IMR-90 (cell line): ENCODE data around the gene DHX34. TPM values are rescaled to one million over a fixed set of nuclear protein-coding genes. Genes with fewer than 3 reads are reported as not detected.
"Not testable (repeated sequence)": the region's sequence is repeated elsewhere in the genome, so short reads cannot be mapped to it uniquely, and the experiment has no call there.

Experiments used
- ATAC-seq: fragments of 200-7000 bp; cut with Tn5 transposase; 2 replicates; pipeline ENCODE4 v1.9.1; 2020; ENCODE audit warnings: low read depth, mild to moderate bottlenecking, moderate library complexity
- BruUV-seq: library from RNA; stranded (reverse); fragments of 400-500 nt; replicated peaks from 2 replicates; lab custom pipeline; 2021; lab: Mats Ljungman, UMichigan
- CTCF ChIA-PET: fragments of 300-600 bp; formaldehyde crosslinking; extraction: SDS; loops from one replicate; lab custom pipeline; 2021; ENCODE audit warnings: antibody characterized with exemption; lab: Yijun Ruan, JAX
- POLR2A ChIA-PET: fragments of 300-600 bp; sonication (Branson Sonifier 250); formaldehyde crosslinking; loops from one replicate; lab custom pipeline; 2022; ENCODE audit warnings: antibody characterized with exemption; ENCODE audit not compliant: unreplicated experiment; lab: Charles Lee
- DNase-seq: peaks from one replicate; pipeline ENCODE4 v3.0.0; 2013
- H2AFZ ChIP-seq: replicated peaks from 2 replicates; pipeline ENCODE3; 2013; ENCODE audit warnings: low read length, mild to moderate bottlenecking; ENCODE audit not compliant: poor library complexity
- H2AK5ac ChIP-seq: 2 replicates; pipeline ENCODE4 v1.6.1; 2013; ENCODE audit warnings: low read depth, low read length, inconsistent platforms
- H2AK9ac ChIP-seq: replicated peaks from 2 replicates; pipeline ENCODE3; 2013; ENCODE audit warnings: mild to moderate bottlenecking, low read depth, low read length, moderate library complexity; ENCODE audit not compliant: poor library complexity
- H2BK120ac ChIP-seq: 2 replicates; pipeline ENCODE4 v1.6.1; 2013; ENCODE audit warnings: low read depth, low read length, inconsistent platforms
- H2BK15ac ChIP-seq: 3 replicates; pipeline ENCODE4 v1.6.1; 2013; ENCODE audit warnings: low read depth, low read length, inconsistent platforms
- H2BK20ac ChIP-seq: 2 replicates; pipeline ENCODE4 v1.6.1; 2013; ENCODE audit warnings: low read depth, mild to moderate bottlenecking, inconsistent platforms, low read length, moderate library complexity
- H2BK5ac ChIP-seq: 2 replicates; pipeline ENCODE4 v1.6.1; 2013; ENCODE audit warnings: mild to moderate bottlenecking, low read depth, low read length, inconsistent platforms; ENCODE audit not compliant: poor library complexity, severe bottlenecking
- H3K14ac ChIP-seq: replicated peaks from 2 replicates; pipeline ENCODE4 v1.6.1; 2013; ENCODE audit warnings: low read depth, low read length, inconsistent platforms
- H3K18ac ChIP-seq: 2 replicates; pipeline ENCODE4 v1.6.1; 2013; ENCODE audit warnings: low read depth, low read length, control low read depth
- H3K23ac ChIP-seq: 2 replicates; pipeline ENCODE4 v1.6.1; 2013; ENCODE audit warnings: low read depth, low read length, inconsistent platforms
- H3K27ac ChIP-seq: 2 replicates; pipeline ENCODE4 v1.5.1; 2013; ENCODE audit warnings: mild to moderate bottlenecking, control low read depth, low read length; ENCODE audit not compliant: insufficient read depth
- H3K27me3 ChIP-seq: 2 replicates; pipeline ENCODE4 v1.6.1; 2013; ENCODE audit warnings: low read length; ENCODE audit not compliant: control insufficient read depth, insufficient read depth
- H3K36me3 ChIP-seq: 2 replicates; pipeline ENCODE4 v1.6.1; 2013; ENCODE audit warnings: low read length, mixed read lengths; ENCODE audit not compliant: control insufficient read depth, insufficient read depth
- H3K4ac ChIP-seq: 2 replicates; pipeline ENCODE4 v1.6.1; 2013; ENCODE audit warnings: low read depth, low read length, inconsistent platforms
- H3K4me1 ChIP-seq: 2 replicates; pipeline ENCODE4 v1.6.1; 2013; ENCODE audit warnings: low read length, mixed read lengths; ENCODE audit not compliant: control insufficient read depth, insufficient read depth
- H3K4me2 ChIP-seq: 2 replicates; pipeline ENCODE4 v1.6.1; 2013; ENCODE audit warnings: low read depth, mild to moderate bottlenecking, control low read depth, low read length, moderate library complexity
- H3K4me3 ChIP-seq: 2 replicates; pipeline ENCODE4 v1.5.1; 2013; ENCODE audit warnings: low read depth, mild to moderate bottlenecking, control low read depth, low read length, moderate library complexity; ENCODE audit not compliant: insufficient read depth
- H3K56ac ChIP-seq: 2 replicates; pipeline ENCODE4 v1.6.1; 2013; ENCODE audit warnings: low read length, inconsistent platforms; ENCODE audit not compliant: insufficient read depth; ENCODE audit errors: extremely low read depth
- H3K79me1 ChIP-seq, 2 experiments: 2 replicates each; pipeline ENCODE4 v1.6.1; 2013; ENCODE audit warnings: low read length in 2 of 2, inconsistent platforms in 1 of 2, low read depth in 1 of 2
- H3K9ac ChIP-seq: 2 replicates; pipeline ENCODE4 v1.6.1; 2013; ENCODE audit warnings: low read depth, low read length, control low read depth
- H3K9me1 ChIP-seq: 2 replicates; pipeline ENCODE4 v1.6.1; 2013; ENCODE audit warnings: low read length, inconsistent platforms; ENCODE audit not compliant: insufficient read depth
- H3K9me3 ChIP-seq: 2 replicates; pipeline ENCODE4 v1.6.1; 2013; ENCODE audit warnings: low read length; ENCODE audit not compliant: control insufficient read depth, insufficient read depth
- H4K20me1 ChIP-seq: 2 replicates; pipeline ENCODE4 v1.6.1; 2013; ENCODE audit warnings: low read length, inconsistent platforms; ENCODE audit not compliant: insufficient read depth
- H4K5ac ChIP-seq: 2 replicates; pipeline ENCODE4 v1.6.1; 2013; ENCODE audit warnings: mild to moderate bottlenecking, low read depth, low read length, control low read depth
- H4K8ac ChIP-seq, 2 experiments: 2 replicates each; pipeline ENCODE4 v1.6.1; 2013; ENCODE audit warnings: low read depth in 2 of 2, low read length in 2 of 2, control low read depth in 1 of 2, inconsistent platforms in 1 of 2
- H4K91ac ChIP-seq: 2 replicates; pipeline ENCODE4 v1.6.1; 2013; ENCODE audit warnings: low read depth, low read length, inconsistent platforms; ENCODE audit not compliant: insufficient read depth
- WGBS, 2 experiments: methylation state at CpG; one replicate each; pipeline versions ENCODE4 v1.1.5 to v1.1.7; 2013; ENCODE audit warnings: missing lambda C conversion rate in 2 of 2; ENCODE audit not compliant: insufficient read length in 1 of 2; ENCODE audit errors: extremely low coverage in 2 of 2; 5-methylcytosine and 5-hydroxymethylcytosine counted together
- dilution Hi-C: fragments of 300-500 bp; cut with HindIII; formaldehyde crosslinking; loops from one replicate; pipeline ENCODE4 v1.14.3; 2018; ENCODE audit warnings: low sequenced_read_pairs; ENCODE audit not compliant: unreplicated experiment
- in situ Hi-C: fragments of 300-500 bp; cut with MboI; formaldehyde crosslinking; loops from 3 replicates; pipeline ENCODE4 v1.14.3; 2019; ENCODE audit warnings: low sequenced_read_pairs, inconsistent platforms, mixed read lengths
- intact Hi-C: fragments of 100-400 bp; cut with micrococcal nuclease; formaldehyde crosslinking; loops from 2 replicates; pipeline ENCODE4 v1.10.0; 2022
- polyA plus RNA-seq, 3 experiments: library from polyadenylated mRNA; depleted of rRNA; stranded (reverse); fragments of >200 nt; gene quantifications; 2 replicates each; pipeline ENCODE4 v1.2.3, GENCODE V29; 2012; ENCODE audit warnings: low replicate concordance in 1 of 3
- total RNA-seq: library from RNA; depleted of rRNA; stranded (reverse); fragments of >200 nt; gene quantifications from 2 replicates; pipeline ENCODE4 v1.2.3, GENCODE V29; 2012

The DHX34 gene
- total and polyA plus RNA-seq, 2 of the 4 experiments (the other 2 are of a cell fraction): 4.5 to 13.7 TPM

DNA sequence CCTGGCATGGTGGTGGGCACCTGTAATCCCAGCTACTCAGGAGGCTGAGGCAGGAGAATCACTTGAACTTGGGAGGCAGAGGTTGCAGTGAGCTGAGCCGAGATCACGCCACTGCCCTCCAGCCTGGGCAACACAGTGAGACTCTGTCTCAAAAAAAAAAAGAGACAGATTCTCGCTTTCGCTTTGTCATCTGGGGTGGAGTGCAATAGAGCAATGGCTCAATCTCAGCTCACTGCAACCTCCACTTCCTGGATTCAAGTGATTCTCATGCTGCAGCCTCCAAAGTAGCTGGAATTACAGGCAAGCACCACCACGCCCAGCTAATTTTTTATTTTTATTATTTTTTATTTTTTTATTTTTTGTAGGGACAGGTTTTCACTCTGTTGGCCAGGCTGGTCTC is 39.6 kb downstream of the DHX34 start:
- H2AK9ac ChIP-seq, BruUV-seq, H3K14ac ChIP-seq, H3K27ac ChIP-seq, H3K4me2 ChIP-seq, H3K27me3 ChIP-seq, ATAC-seq, H4K20me1 ChIP-seq, H3K9me1 ChIP-seq, H3K9me3 ChIP-seq, intact Hi-C loops, H3K4ac ChIP-seq, H2BK120ac ChIP-seq, POLR2A ChIA-PET, dilution Hi-C loops, DNase-seq, H3K4me1 ChIP-seq, H3K23ac ChIP-seq, H2BK5ac ChIP-seq, H2AK5ac ChIP-seq, H2BK15ac ChIP-seq, H2AFZ ChIP-seq, H3K9ac ChIP-seq, H4K91ac ChIP-seq, CTCF ChIA-PET, H3K56ac ChIP-seq, H2BK20ac ChIP-seq, H3K4me3 ChIP-seq, H4K8ac ChIP-seq, H4K5ac ChIP-seq, H3K36me3 ChIP-seq, H3K18ac ChIP-seq, H3K79me1 ChIP-seq: not testable (repeated sequence)
- in situ Hi-C loops: loop anchor here (5.0 kb wide), 1 partner anchor 91 kb away; no protein-coding TSS in a partner anchor
- WGBS, 2 experiments: 60% methylated on average over 1 of the region's 5 CpGs; no CpG with 5 or more reads in 1 of the 2 experiments
